Suprapubic skin (tissue), 4 donors: ENCODE results near the gene TAS1R1. TPM values are rescaled to one million over a fixed set of nuclear protein-coding genes. Genes with fewer than 3 reads are reported as not detected.
A peak's percentile ranks its signal among the peaks of the same experiment; 100 is the strongest.
"Not testable (repeated sequence)": the region's sequence is repeated elsewhere in the genome, so short reads cannot be mapped to it uniquely, and the experiment has no call there.

Experiments
- DNase-seq, 2 donors: peaks; one replicate each; pipeline ENCODE4 v3.0.0-alpha.2; 2019; ENCODE audit warnings: low spot score in 2 of 2
- H3K27ac ChIP-seq: fragments of 200-600 bp; sonication (generic); one replicate; pipeline ENCODE4 v1.5.1; 2019
- H3K27me3 ChIP-seq: fragments of 200-600 bp; sonication (generic); one replicate; pipeline ENCODE4 v1.5.1; 2019
- H3K36me3 ChIP-seq: fragments of 200-600 bp; sonication (generic); one replicate; pipeline ENCODE4 v1.5.1; 2019
- H3K4me1 ChIP-seq: fragments of 200-600 bp; sonication (generic); one replicate; pipeline ENCODE4 v1.5.1; 2019
- H3K4me3 ChIP-seq: fragments of 200-600 bp; sonication (generic); one replicate; pipeline ENCODE4 v1.5.1; 2019; ENCODE audit warnings: mild to moderate bottlenecking
- H3K9me3 ChIP-seq: fragments of 200-600 bp; sonication (generic); one replicate; pipeline ENCODE4 v1.5.1; 2019
- CTCF ChIP-seq, 2 donors: fragments of 200-600 bp in 1 of 2; fragments of 450-650 bp in 1 of 2; sonication (generic) in 1 of 2; IDR thresholded peaks; one replicate each; pipeline ENCODE4 v1.5.1; 2016 to 2019; ENCODE audit warnings: antibody characterized with exemption in 2 of 2, mild to moderate bottlenecking in 1 of 2, moderate library complexity in 1 of 2
- EP300 ChIP-seq: sonication (generic); formaldehyde crosslinking; IDR thresholded peaks from one replicate; pipeline ENCODE4 v1.6.1; 2017; ENCODE audit warnings: antibody characterized with exemption
- POLR2A ChIP-seq, 2 donors: fragments of 450-650 bp; IDR thresholded peaks; one replicate each; pipeline ENCODE4 v1.6.1; 2017; ENCODE audit warnings: antibody characterized with exemption in 2 of 2, mild to moderate bottlenecking in 2 of 2, moderate library complexity in 2 of 2
- POLR2AphosphoS5 ChIP-seq, 3 donors: sonication (generic); formaldehyde crosslinking; IDR thresholded peaks; one replicate each; pipeline ENCODE4 v1.6.1; 2017; ENCODE audit warnings: antibody characterized with exemption in 3 of 3
- WGBS: methylation state at CpG from one replicate; pipeline ENCODE4 v1.1.5; 2018; 5-methylcytosine and 5-hydroxymethylcytosine counted together
- total RNA-seq, 4 donors: library from RNA; depleted of rRNA; stranded (reverse); fragments of >200 nt; gene quantifications; one replicate each; pipeline ENCODE4 v1.1.0, GENCODE V29; 2016

Gene TAS1R1
- total RNA-seq, 4 donors from 2014 or later = 0.40 to 0.45 TPM; not detected in 2

DNA sequence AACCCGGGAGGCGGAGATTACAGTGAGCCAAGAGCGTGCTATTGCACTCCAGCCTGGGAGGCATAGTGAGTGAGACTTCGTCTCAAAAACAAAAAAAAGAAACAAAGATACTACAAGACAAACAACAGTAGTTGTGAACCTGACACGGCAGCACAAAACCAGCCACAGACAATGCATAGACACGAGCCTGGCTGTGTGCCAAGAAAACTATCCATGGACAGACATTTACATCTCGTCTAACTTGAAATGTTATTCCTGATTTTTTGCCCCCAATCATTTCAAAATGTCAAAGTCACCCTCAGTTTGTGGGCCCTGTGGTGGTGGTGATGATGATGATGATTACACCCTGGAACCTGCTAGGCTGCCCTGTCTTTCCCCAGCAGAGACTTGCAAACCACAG is 41.2 kb downstream of the TAS1R1 start:
- Histone ChIP-seq H3K27me3 (no peaks in the 10 kb centered on the region), H3K36me3 (peaks cover 74% of the 10 kb centered on the region), H3K4me3 (peak overlapping the region; percentile 98), H3K9me3 (no peaks in the 10 kb centered on the region), H3K27ac (no peak overlapping the region), H3K4me1 (peaks cover 56% of the 10 kb centered on the region)
- TF ChIP-seq CTCF (IDR thresholded peaks at IDR 0.05) (no peak), EP300 (no peak), POLR2A (IDR thresholded peaks at IDR 0.05) (no peak), POLR2AphosphoS5 (IDR thresholded peaks at IDR 0.05) (no peak)
- WGBS = 57% methylated on average over 7 of the region's 7 CpGs
- no peak for DNase-seq

GRCh38 chr1:6596886-6597776 is 42.0 kb downstream of the TAS1R1 start:
- H3K4me3 ChIP-seq = peak overlapping the region; percentile 98
- no peaks in the 10 kb centered on the region for H3K27me3 ChIP-seq
- H3K27ac ChIP-seq = peak overlapping the region; percentile 28
- TF ChIP-seq POLR2AphosphoS5 (IDR thresholded peaks at IDR 0.05) (no peak), EP300 (no peak), CTCF (IDR thresholded peaks at IDR 0.05) (no peak), POLR2A (IDR thresholded peaks at IDR 0.05) (no peak)
- H3K4me1 ChIP-seq = peaks cover 49% of the 10 kb centered on the region
- WGBS = 63% methylated on average over 12 of the region's 15 CpGs
- DNase-seq = no peak
- H3K36me3 ChIP-seq = peaks cover 68% of the 10 kb centered on the region
- no peaks in the 10 kb centered on the region for H3K9me3 ChIP-seq

GRCh38 chr1:6597777-6598131 is 42.6 kb downstream of the TAS1R1 start:
- H3K4me1 ChIP-seq = peaks cover 48% of the 10 kb centered on the region
- WGBS = 53% methylated on average over 6 of the region's 6 CpGs
- TF ChIP-seq POLR2AphosphoS5 (IDR thresholded peaks at IDR 0.05) (no peak), EP300 (no peak), POLR2A (IDR thresholded peaks at IDR 0.05) (no peak), CTCF (IDR thresholded peaks at IDR 0.05) (no peak)
- no peaks in the 10 kb centered on the region for H3K9me3 ChIP-seq
- H3K27me3 ChIP-seq = no peaks in the 10 kb centered on the region
- H3K36me3 ChIP-seq = peaks cover 62% of the 10 kb centered on the region
- no peak for DNase-seq
- peak overlapping the region; percentile 98 for H3K4me3 ChIP-seq
- peak overlapping the region; percentile 28 for H3K27ac ChIP-seq

DNA sequence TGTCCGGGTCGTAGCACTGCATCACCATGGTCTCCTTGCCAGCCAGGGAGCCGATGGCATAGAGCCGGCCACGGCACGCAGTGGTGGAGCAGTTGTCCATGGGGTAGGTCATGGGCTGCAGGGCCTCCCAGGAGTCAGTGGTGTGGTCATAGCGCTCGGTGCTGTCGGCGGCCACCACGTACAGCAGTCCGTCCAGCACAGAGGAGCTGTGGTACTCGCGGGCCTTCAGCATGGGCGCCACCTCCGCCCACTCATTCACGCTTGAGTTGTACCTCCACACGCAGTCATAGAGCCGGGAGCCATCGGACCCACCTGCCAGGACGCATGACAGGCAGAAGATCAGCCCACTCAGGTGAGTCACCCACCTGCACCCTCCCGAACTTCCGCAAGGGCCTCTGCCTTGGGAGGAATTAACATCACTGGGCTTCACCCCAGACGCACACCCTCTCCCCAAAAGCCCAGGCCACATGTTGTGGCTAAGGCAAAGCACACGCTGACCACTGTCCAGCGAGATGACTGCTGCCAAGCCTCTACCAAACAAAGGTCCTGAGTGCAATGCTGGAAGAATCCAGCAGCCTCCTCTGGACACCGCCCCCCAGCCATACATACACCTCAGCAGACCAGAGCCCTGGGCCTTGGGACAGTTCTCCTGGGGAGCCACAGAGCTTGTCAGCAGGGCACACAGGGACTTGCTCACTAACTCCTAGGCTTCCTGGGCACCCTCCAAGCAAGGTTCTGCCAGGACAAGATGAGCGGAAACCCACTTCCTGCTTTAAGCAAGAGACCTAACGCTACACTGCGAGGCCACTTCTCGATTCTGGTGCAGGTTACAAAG is 44.3 kb downstream of the TAS1R1 start:
- no peaks in the 10 kb centered on the region for H3K9me3 ChIP-seq
- H3K36me3 ChIP-seq = peaks cover 46% of the 10 kb centered on the region
- H3K27ac ChIP-seq = peak overlapping the region; percentile 99
- H3K4me1 ChIP-seq = peaks cover 58% of the 10 kb centered on the region
- TF ChIP-seq EP300 (no peak), POLR2A (IDR thresholded peaks at IDR 0.05) (no peak), CTCF (IDR thresholded peaks at IDR 0.05) (peak in 1 of 2 donors; percentile 13), POLR2AphosphoS5 (IDR thresholded peaks at IDR 0.05) (no peak)
- no peak for DNase-seq
- 46% methylated on average over 20 of the region's 31 CpGs for WGBS
- no peaks in the 10 kb centered on the region for H3K27me3 ChIP-seq
- peak overlapping the region; percentile 98 for H3K4me3 ChIP-seq

DNA sequence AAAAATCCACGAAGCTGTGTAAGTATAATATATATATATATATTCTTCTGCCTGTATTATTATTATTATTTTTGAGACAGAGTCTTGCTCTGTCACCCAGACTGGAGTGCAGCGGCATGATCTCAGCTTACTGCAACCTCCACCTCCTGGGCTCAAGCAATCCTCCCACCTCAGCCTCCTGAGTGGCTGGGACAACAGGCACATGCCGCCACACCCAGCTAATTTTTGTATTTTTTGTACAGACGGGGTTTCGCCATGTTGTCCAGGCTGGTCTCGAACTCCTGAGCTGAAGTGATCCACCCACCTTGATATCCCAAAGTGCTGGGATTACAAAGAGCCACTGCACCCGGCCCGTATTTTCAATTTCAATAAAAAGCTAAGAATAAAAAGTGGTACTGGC is 44.9 kb downstream of the TAS1R1 start:
- H3K4me3 ChIP-seq = peak overlapping the region; percentile 98
- peaks cover 64% of the 10 kb centered on the region for H3K4me1 ChIP-seq
- not testable (repeated sequence) for H3K27me3 ChIP-seq, DNase-seq, H3K9me3 ChIP-seq
- H3K36me3 ChIP-seq = peaks cover 39% of the 10 kb centered on the region
- peak overlapping the region; percentile 99 for H3K27ac ChIP-seq
- 51% methylated on average over 8 of the region's 8 CpGs for WGBS
